HK-2 (cell line): ENCODE results near the gene TOMM5.

Experiments used
- DNase-seq: peaks from one replicate; pipeline ENCODE4 v3.0.0-alpha.2; 2018; ENCODE audit not compliant: unreplicated experiment

TOMM5 gene

GRCh38 chr9:37563806-37564513, 28.4 kb downstream of the TOMM5 start:
- DNase-seq, result no peak

DNA sequence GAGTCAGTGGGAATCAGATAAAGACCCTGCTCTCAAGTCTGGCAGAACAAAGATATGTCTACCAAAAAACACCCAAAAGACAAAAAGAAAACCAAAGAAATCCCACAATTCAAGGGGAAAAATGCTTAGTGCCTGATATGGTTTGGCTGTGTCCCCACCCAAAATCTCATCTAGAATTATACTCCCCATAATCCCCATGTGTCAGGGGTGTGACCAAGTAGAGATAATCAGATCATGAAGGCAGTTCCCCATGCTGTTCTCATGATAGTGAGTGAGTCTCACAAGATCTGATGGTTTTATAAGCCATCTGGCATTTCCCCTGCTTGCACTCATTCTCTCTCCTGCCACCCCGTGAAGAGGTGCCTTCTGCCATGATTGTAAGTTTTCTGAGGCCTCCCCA, 29.6 kb downstream of the TOMM5 start:
- no peak for DNase-seq

GRCh38 chr9:37561682-37562081, 30.7 kb downstream of the TOMM5 start:
- DNase-seq, result no peak

DNA sequence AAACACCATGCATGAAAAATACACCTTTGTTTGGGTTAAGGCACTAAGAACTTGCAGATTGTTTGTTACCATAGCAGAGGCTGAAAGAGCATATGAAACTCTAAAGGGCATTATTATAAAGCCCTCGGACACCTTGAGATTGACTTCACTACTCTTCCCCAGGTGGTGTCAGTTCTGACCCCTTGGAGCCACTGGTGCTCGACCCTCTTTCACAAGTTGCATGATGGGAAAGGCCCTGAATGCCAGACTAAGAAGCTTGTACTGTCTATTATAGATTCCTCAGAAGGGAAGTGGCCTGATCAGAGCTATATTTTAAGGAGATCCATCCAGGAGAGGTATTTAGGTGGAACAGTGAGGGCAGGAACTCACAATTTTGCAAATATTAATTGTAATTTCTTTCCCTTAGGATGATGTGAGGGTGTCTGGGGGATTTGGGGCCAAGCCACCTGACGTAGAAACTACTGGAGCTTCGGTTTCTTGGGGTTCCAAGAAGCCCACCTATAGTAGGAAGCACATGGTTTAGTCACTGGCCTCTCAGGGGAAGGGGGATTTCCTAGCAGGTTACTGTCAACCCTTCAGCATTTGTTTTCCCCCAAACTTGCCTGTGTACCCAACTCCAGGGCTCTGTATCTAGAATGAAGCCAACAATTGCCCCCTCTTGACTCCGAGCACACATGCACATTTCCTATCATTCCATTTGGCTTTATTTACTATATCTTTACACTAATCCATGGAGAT, 32.4 kb downstream of the TOMM5 start:
- no peak for DNase-seq

GRCh38 chr9:37559125-37559524, 33.3 kb downstream of the TOMM5 start:
- DNase-seq, result no peak

- DNase-seq, result no peak
These were observed 36.6 kb downstream of the TOMM5 start for GRCh38 chr9:37555786-37556185.

- DNase-seq, result no peak
These were observed 38.1 kb downstream of the TOMM5 start for GRCh38 chr9:37554318-37554717.

- DNase-seq, result no peak
These were observed 40.5 kb downstream of the TOMM5 start for GRCh38 chr9:37551888-37552287.

GRCh38 chr9:37551468-37551867, 40.9 kb downstream of the TOMM5 start:
- no peak for DNase-seq

GRCh38 chr9:37550781-37551180, 41.6 kb downstream of the TOMM5 start:
- DNase-seq, result no peak

- no peak for DNase-seq
These were observed 42.9 kb downstream of the TOMM5 start for GRCh38 chr9:37549527-37549926.

DNA sequence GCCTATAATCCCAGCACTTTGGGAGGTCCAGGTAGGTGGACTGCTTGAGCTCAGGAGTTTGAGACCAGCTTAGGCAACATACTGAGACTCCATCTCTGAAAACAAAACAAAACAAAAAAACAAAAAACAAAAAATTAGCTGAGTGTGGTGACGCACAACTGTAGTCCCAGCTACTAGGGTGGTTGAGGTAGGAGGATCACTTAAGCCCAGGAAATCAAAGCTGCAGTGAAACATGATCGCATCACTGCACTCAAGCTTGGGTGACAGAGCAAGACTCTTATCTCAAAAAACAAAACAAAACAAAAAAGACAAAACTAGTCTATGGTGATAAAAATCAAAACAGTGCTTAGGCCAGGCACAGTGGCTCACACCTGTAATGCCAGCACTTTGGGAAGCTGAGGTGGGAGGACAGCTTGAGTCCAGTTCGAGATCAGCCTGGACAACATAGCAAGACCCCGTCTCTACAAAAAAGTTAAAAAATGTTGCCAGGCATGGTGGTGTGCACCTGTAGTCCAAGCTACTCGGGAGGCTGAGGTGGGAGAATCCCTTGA, 45.0 kb downstream of the TOMM5 start:
- no peak for DNase-seq

GRCh38 chr9:37543468-37543867, 48.9 kb downstream of the TOMM5 start:
- no peak for DNase-seq

GRCh38 chr9:37542895-37543294, 49.5 kb downstream of the TOMM5 start:
- peak; percentile 24 for DNase-seq

DNA sequence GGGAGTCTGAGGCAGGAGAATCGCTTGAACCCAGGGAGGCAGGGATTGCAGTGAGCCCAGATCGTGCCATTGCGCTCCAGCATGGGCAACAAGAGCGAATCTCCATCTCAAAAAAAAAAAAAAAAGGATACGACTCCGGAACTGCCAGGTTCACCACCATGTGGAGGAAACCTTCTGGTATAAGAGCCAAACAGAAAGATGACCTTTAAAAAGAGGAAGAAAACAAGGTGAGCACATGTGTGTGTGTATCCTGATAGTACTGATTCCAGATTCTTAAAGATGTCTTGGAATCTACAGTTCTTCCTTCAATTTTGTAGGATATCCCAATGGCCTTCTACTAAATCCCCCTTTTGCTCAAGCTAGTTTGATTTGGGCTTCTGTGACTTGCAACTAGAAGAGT, 49.9 kb downstream of the TOMM5 start:
- DNase-seq, result no peak

- DNase-seq, result no peak
These were observed 50.9 kb downstream of the TOMM5 start for GRCh38 chr9:37541465-37541864.

DNA sequence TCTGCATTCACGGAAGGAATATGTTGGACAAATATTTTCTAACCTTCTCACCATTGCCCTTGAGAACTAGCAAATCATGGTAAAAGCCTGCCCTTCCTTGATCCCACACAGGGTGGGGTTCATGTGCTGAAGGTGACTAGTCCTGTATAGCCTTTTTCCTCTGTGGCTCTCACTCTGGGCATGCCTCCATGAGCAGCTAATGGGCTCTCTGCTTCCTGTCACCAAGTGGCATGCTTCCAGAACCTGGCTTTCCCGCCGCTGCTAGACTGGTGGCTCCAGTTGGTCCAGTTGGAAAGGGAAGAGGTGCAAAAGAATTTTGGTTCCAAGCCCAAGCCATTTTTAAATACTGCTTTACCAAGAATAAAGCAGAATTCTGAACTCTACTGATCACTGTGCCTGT, 51.8 kb downstream of the TOMM5 start:
- DNase-seq, result peak; percentile 1

GRCh38 chr9:37539634-37540033, 52.8 kb downstream of the TOMM5 start:
- DNase-seq, result no peak
